ENCODE data around the gene SLC7A6OS.

GRCh38 chr16:68343137-68343536 is 32.4 kb upstream of the SLC7A6OS start:
- TF ChIP-seq EZH2 (optimal IDR thresholded peaks at IDR 0.05; ENCODE audit: low read depth, low read length), result no peak
- TF ChIP-seq CTCF (IDR thresholded peaks at IDR 0.05; ENCODE audit: low read length), result no peak
- TF ChIP-seq EZH2phosphoT487 (IDR thresholded peaks at IDR 0.05; ENCODE audit: low read length), result no peak

Measured in MM.1S (cell line).